ENCODE results near the gene BMPER.

BMPER gene

DNA sequence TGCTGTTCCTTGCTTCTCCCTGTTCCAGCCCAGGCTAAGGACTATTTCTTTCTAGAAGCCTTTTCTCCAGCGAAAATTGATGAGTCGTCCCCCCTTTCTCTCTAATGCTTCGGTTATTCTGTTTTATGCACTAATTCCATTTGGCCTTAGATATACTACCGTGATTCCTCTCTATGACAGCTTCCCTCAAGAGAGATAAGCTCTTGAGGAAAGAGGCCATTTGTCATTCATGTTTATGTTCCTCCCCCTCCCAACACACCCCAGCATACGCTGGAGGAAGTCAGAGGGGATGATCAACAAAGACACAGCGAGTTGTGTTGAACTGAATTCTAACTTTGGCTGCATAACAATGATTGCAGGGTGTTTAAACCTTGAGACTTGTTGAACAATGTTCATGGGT is 198.8 kb downstream of the BMPER start:
- DNase-seq = no peak

DNA sequence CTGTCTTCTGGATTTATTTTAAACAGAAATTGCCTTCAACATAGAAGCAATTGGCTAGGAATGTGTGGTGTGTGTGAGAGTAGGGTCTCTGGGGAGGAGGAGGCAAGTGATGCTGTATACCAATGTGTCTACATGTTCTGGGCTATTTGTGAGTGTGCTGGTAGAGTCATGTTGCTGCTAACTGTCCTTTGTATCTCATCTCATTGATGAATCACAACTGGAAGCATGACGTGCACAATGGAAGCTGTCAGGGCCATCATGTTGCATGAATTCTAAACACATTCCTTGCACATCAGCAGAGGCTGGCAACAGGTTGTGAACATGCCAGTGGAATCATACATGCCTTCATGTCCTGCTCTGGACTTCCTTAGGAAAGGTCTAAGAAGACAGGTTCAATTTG is 199.7 kb downstream of the BMPER start:
- no peak for DNase-seq

DNA sequence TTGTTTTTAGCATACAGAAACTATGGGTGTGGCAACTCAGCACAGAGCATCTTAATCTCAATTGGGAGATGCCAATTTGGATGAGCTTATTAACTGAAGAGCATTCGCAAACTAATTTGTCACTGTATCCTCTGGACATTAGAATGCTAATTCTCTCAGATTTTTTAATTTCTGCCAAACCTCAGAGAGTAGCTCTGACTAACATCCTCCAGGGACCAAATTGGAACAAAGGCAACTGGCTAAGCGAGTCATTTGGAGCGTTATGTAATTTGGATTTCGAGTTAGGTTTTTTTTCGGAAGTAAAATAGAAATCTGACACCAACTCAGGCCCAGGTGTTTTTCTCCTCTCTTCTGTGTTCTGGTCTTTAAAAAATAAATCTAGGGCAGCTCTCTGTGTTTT is 201.9 kb downstream of the BMPER start:
- DNase-seq = no peak

DNA sequence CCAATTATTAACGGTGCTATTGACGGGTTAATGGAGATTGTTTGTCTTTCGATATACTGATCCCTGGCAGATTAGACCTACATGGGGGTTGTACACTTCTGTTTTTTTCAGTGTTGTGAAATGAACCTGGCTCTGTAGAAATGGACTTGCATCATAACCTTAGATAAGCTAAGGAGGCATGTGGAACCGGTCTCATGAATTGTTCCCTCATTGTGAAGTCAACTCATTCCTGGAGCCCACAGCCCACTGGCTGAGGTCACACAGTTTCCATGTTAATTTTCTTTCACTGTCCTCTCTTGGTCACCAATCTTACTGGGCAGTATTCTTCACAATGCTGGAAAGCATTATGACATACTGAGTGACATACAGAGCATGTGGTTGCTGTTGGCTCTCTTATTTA is 202.8 kb downstream of the BMPER start:
- no peak for DNase-seq

DNA sequence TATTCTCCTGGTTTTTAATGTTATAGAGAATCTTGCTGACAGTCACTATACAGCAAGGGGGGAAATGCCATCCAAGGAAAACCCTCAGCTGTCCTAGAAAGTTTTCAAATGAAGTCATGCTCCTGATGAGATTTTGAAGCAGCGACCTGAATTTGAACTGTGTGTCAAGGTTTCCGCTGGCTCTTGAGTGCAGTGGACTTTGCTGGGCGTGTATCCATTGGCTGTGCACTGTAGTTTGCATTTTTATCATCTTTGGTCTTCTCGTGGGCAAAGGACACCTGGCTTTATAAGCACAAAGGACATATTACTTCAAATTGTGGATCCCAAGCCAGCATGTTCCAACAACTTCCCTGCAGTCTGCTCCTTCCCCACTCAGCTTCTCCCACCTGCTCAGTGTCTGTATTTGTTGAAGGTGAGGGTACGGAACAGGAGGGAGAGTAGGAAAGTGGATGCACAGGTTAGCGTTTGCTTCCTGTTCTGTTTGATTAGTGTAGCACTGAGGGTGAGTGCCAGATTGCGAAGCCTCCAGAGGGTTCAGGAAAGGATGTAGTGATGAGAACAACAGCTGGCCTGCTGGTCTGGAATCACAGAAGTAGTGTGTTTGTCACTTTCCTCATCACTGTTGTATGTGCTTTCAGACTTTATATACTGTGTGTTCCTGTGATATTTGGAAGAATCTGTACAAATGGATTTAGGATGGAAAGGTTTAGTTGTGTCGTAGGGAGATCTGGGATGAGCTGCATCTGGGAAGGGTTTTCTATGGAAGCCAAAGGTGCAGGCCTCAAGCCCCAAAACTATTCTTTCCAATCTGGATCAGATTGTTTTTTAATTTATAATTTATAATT is 204.8 kb downstream of the BMPER start:
- no peak for DNase-seq

DNA sequence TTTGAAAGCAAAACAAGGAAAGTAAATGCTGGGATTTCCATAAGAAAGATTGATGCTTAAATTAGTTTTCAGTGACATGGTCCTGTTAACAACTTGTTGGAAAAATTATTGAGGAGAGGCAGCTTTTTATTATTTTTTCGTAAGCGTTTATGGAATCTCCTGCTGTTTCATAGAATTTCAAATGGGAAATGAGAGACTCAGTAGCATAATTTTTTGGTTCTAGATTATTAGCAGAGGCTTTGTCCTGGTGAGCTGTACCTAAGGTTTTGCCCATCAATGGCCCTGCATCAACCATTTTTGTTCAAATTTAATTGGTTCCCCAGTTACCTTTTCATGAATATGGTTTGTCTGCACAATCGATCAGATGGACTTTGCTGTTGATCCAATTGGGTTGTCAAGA is 205.7 kb downstream of the BMPER start:
- DNase-seq = no peak

DNA sequence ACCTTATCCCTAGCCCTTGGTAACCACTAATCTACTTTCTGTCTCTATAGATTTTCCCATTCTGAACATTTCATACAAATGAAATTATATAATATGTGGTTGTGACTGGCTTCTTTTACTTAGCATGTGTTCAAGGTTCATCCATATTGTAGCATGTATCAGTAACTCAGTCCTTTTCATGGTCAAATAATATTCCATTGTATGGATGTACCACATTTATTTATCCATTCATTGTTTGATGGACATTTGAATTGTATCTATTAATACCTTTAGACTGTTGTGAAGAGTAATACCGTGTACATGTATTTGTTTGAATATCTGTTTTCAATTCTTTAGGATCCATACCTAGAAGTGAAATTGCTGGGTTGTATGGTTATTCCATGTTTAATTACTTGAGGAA is 210.2 kb downstream of the BMPER start:
- no peak for DNase-seq

DNA sequence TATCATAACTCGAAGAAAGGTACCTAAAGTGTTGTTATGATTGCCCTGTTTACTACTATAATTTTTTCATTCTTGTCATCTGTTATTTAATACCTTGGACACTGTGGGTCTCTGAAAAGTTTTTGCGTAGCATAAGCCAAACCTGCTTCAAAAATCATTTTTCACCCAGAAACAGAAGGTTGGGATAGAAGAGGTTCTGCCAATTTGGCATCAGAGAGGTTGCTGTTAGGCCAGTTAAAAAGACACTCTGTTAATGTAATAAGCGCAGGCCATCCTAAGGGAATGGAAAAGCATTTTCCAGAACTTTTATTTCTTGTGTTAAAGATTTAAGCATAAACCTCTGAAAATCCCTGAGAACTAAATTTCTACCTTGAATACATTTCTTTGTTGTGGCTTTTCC is 212.2 kb downstream of the BMPER start:
- no peak for DNase-seq

DNA sequence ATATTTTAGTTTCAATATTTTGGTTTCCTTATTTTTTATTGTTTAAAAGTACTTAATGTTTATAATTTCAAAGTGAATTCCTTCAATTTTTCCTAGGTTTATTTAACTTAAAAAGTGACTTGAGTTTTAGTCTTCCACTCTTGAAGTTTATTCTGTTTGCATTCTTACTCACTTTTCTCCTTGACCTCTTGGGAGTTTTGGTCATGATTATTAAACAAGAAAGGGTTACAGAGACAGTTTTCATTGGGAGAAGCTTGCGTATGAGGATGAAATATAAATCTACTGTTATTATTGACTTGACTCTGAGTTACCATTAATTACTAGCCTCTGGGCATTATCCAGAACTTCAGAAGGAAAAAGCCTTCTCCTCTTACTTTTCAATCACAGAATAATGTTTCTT is 216.0 kb downstream of the BMPER start:
- DNase-seq = no peak

DNA sequence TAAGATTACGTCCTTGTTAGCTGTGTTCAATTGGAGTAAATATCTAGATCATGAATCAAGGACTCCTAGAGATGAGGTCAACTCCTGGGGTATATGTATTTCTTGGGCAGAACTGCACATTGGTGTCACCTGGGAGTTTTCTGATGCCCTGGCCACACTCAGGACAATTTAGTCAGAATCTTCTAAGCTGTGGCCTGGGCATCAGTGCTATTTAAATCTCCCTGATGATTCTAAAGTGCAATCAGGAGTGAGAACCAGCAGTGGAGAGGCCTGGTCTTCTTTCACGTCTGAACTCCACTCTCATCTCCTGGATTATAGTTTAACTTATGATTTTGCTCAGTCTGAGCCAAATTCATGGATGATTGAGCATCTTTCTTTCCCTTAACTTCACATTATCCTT is 218.0 kb downstream of the BMPER start:
- no peak for DNase-seq

DNA sequence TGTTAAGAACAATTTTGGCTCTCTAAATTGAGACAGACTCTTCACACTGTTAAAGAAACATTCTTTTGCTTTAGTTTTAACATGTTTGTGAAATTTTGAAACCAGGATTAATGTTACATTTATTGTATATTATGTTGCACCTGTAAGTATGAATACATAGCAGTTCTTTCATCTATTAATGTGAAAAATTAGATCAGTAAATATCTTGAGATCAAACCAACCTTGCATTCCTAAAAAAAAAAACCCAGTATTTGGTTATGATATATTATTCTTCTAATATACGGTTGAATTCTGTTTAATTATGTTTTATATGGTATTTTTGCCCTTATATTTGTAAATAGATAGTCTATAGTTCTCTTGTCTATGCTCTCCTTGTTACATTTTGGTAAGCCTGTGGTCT is 219.4 kb downstream of the BMPER start:
- DNase-seq = no peak

DNA sequence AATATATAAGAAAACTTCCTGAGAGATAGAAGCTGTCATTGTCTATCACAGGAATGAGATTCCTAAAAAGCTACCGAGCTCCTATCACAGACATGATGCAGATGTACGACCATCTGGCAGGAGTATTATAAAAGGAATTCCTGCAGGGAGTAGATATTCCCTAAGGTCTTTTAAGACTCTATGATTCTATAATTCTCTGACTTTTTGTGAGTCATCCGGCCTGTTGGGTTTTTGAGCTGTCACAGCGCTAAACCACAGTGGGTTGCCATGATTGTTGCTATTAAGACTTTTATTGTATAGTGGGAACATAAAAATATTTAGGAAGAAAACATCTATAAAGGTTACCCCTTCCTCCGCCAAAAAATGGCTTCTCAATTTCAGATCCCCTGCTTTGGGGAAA is 223.4 kb downstream of the BMPER start:
- no peak for DNase-seq

DNA sequence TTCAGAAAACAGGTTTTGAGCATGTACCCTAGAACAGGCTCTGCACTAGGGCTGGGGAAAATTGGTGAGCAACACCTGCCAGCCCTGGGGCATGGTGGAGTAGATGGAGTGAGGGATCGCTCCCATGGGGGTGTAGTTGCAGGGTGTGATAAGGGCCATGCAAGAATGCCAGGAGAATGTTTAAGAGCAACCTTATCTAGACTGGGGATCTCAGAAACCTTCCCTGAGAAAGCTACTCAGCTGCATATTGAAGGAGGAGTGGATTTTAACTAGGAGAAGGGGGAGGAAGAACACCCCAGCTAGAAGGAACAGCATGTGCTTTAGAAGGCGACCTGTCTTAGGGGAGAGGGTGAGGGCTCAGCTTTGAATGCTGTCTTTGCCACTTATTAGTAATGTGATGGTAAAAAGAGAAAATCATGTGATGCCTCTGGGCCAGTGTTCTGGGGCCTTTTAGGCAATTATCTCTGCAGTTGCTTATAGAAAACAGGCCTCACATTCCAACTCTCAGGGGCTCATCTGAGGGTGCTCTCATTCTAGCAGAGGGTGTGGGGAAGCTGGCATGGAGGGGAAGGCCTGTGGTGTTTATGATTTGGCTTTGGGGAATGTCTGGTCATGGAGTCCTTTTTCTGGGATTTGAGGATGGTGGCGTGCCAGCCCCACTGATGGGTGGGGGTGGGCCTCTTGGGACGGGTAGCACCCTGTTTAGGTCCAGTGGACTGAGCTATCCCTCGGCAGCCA is 225.4 kb downstream of the BMPER start:
- no peak for DNase-seq

DNA sequence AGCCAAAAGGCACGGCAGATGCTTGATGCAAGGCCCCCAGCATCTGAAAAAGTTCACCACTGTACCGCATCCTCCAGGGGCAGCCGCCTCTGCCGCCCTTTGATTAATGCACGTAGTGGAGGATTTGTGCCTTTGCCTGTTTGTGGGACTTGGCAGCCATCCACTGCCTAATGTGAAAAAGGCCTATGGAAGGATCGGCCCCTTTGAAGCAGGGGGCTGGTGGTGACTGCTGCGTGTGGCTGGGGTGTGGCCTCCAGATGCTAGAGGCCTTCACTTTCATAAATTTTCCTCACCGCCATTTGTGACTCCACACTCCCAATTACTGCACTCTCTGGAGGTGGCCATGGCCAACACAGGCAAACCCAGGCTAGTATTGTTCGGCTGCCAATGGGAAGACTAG is 226.0 kb downstream of the BMPER start:
- DNase-seq = no peak

DNA sequence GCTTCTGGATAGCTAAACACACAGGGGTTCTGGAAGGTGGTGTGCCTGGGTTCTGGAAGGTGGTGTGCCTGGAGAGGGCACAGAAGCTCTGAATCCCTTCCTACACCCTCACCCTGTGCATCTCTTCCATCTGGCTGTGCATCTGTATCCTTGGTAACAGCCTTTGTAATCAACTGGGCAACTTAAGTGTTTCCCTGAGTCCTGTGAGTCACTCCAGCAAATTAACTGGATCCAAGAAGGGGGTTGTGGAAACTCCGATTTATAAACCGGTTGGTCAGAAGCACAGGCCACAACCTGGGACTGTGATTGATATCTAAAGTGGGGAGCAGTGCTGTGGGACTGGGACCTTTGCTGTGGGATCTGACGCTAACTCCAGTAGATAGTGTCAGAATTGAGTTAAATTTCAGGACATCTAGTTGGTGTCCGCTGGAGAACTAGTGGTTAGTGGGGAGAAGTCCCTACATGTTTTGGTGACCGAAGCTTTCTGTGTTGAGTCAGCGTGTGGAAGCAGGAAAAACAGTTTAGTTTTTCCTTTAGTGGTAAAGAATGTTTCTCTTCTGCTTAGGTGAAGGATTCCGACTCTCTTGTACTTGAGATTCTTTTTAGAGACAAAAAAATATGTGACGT is 228.1 kb downstream of the BMPER start:
- DNase-seq = no peak

DNA sequence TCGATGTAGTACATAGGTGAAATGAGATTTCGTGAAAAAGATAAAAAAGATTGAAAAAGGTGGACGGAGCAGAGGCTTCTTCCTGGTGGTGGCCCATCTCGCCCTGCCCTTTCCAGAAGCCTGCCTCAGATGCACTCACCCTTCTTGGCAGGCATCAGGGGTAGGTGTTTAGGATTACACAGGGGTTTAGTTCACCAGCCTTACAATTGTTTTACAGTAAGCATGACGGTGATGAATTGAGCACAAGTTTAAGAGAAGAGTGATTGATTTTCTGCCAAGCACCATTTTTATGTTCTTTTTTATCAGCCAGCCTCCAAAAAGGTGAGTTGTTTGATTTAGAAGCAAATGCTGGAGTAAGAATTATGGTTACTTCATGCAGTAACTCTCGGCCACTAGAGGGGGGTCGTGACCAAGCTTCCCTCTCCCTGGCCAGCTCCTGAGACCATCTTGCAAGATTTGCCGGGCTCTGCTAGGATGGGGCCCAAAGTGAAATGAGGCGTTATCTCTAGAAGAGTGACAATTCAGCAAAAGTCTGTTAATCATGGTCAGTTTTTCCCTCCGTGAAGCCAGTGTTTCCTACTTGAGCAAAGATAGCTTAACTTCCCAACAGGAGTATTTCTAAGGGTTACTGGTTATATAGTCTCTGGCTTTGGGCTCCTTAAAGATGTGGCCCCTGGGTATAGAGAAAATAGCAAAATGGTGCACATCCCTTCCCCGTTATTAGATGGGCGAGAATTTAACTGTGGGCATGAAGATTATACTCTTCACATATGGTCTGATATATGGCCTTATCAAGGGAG is 228.8 kb downstream of the BMPER start:
- no peak for DNase-seq

DNA sequence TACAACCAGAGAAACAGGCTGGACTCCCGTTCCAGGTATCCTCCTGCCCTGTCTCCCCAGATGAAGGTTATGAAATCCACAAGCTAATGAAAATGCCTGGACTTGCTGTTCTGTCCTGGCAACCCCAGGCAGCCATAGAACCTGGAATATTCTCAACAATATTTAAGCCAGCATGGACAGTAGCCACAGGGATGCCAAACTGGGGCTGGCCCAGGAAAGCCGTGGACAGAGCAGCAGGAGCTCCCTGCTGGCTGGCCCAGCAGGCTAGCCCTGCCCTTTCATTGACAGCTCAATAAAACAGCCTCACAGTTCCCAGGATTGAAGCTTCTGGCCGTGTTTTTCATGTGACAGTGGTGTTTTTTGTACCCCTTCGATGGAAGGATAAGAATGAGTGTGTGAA is 230.6 kb downstream of the BMPER start:
- DNase-seq = no peak

DNA sequence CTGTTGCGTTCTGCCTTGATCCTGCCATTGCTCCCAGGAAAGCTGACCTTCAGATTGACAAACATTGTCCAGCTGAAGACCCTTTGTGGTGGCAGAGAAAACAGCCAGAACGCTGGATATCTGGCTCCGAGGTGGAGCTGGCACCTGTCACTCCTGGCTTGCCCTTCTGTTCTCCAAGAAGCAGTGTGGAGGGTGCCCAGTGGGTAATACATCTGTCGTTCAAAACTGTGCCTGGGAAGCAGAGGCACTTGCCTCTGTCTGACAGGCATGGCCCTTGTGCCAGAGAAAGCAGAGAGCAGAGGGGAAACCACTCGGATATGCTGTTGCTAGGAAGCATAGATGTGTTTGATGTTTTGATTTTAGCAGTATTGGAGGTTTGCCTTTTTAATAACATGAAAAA is 231.4 kb downstream of the BMPER start:
- no peak for DNase-seq

DNA sequence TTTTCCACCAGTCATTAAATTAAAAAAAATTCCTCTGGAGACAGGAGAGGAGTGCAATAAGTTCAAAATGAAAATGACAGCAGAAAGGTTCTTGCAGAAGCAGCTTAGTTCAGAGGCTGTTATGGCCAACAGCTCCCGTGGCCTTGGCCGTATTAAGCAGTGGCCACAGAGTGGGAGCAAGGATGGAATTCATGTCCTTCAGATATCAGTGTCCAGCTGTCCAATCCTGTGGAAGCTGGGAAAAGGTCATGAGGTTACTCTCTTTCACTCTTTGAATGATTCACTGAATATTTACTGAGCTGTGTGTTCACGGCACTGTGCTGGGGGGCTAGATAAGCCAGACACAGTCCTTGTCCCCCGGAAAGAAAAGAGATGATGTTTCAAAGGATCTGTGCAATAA is 231.8 kb downstream of the BMPER start:
- no peak for DNase-seq

DNA sequence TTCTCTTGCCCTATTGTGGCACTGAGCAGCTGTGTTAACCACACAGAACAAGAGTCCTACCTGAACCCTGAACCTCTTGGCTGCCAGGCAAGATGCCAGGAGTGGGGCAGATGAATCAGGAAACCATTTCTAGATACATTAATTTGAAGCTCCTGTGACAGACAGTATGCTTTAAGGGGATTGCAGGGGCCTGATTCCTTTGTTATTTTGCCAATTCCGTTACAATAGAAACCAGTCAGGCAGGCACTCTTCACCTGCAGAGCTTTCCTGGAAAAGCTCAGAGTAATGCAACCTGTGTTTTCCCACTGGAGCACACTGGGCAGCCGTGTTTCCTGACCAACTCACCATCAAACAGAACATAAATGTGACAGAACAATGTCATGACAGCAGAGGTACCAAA is 233.1 kb downstream of the BMPER start:
- no peak for DNase-seq

DNA sequence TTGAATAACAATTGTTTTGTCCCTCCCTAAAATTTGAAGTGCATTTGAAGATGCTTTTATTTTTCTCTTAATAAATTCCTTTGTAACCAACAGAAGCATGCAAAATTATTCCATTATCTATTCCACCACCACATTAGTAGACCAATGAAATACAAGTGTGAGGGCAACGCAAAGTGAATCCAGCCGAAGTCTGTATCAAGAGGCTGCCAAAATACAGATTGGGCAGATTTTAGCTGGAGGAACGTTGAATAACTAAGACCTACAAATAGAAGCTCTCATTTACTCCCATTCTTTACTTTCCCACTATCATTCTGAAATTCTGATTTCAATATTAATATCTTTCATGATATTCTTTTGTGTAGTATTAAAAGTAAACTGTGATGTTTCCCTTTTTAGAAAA is 233.7 kb downstream of the BMPER start:
- DNase-seq = no peak

DNA sequence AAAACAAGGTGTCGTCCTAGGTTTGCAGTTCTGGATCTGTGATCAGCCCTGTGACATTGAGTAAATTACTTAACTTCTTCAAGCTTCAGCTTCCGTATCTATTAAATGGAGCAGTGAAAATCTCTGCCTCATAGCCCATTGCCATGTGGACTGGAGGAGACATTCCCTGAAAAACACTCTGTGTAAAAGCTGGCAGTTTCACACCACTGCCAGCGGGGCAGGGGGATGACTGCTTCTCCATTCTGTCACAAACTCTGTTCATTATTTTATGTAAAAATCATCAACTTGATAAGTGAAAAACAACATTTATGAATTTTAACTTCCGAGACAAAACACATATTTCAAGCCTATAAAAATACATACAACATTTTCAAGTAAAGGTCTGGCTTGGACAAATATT is 234.7 kb downstream of the BMPER start:
- no peak for DNase-seq

DNA sequence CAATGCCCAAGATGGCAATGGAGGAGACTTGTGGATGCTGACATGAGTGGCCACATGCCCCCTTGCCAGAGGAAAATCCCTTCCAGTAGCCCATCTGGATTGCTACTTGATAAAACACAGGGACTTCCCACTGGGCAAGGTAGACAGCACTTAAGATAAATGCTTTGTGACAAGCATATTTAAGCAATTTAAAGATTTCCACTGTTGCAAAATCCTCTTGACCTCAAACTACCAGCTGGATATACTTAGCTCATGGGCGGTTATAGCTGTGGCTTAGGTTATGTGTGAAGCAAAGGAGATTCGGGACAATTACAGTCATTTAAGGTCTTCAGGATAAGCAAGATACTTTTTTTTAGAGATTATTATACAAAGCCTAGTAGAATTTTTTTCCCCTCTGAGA is 238.1 kb downstream of the BMPER start:
- no peak for DNase-seq

Measured in activated gamma-delta T cell treated with Interleukin-2 at 50 U/mL for 16 hours (primary cell).